IMR-90 (cell line): ENCODE measurements around the gene SNRK.

Experiments
- BHLHE40 ChIP-seq: fragments of 150-350 bp; IDR thresholded peaks from 2 replicates; pipeline ENCODE4 v1.6.1; 2016; ENCODE audit warnings: mild to moderate bottlenecking, low read depth, low read length
- CEBPB ChIP-seq: IDR thresholded peaks from 2 replicates; pipeline ENCODE4 v1.6.1; 2012; ENCODE audit warnings: low read depth, low read length, improper control_type of control experiment

DNA sequence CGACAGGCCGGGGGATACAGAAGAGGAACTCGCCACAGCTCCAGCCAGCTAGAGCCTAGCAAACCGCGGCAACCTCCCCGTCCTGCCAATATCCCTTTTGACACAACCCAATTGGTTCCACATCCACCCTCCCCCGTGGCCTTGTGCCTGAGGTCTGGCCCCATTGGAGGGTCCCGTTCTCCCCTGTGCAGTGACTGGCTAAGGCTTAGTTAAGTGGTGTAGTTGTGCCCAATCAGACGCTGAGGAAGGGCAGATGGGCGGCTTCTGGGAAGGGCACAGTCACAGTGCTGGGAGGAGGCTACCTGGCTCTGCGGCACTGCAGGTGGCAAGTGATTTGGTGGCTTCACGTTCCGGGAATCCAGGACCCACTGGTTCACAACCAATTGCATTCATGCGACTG lies 78.6 kb downstream of the SNRK start:
- TF ChIP-seq CEBPB (no peak), BHLHE40 (no peak)
